SK-N-MC (cell line): Measurements from ENCODE around the gene ZCCHC2.

ENCODE experiments used
- DNase-seq: peaks from one replicate; pipeline ENCODE4 v3.0.0-alpha.2; 2011; ENCODE audit warnings: low read depth, low spot score
- H3K27ac ChIP-seq: fragments of 200-600 bp; sonication (generic); 2 replicates; pipeline ENCODE4 v1.5.1; 2016; ENCODE audit warnings: mixed run types
- H3K36me3 ChIP-seq: fragments of 200-600 bp; sonication (generic); 2 replicates; pipeline ENCODE4 v1.6.1; 2017; ENCODE audit warnings: antibody characterized with exemption, low read length, mixed read lengths; ENCODE audit not compliant: insufficient read depth
- H3K4me3 ChIP-seq: fragments of 200-600 bp; sonication (generic); 2 replicates; pipeline ENCODE4 v1.5.1; 2016
- H3K9ac ChIP-seq: fragments of 200-600 bp; sonication (generic); 2 replicates; pipeline ENCODE4 v1.8.0; 2017; ENCODE audit warnings: mixed run types, mixed read lengths; ENCODE audit not compliant: insufficient read length
- H3K9me3 ChIP-seq: fragments of 200-600 bp; sonication (generic); 2 replicates; pipeline ENCODE4 v1.6.1; 2017; ENCODE audit warnings: low read depth, mild to moderate bottlenecking, antibody characterized with exemption, low read length, moderate library complexity, mixed read lengths
- EZH2 ChIP-seq: fragments of 200-600 bp; sonication (generic); IDR thresholded peaks from one replicate; pipeline ENCODE4 v1.6.1; 2017; ENCODE audit warnings: antibody characterized with exemption
- FOXP2 ChIP-seq: optimal IDR thresholded peaks from 2 replicates; pipeline ENCODE3; 2011; ENCODE audit warnings: mild to moderate bottlenecking, moderate library complexity; ENCODE audit not compliant: insufficient read depth; ENCODE audit errors: extremely low read length, control extremely low read depth
- POLR2AphosphoS5 ChIP-seq: IDR thresholded peaks from 2 replicates; pipeline ENCODE4 v1.6.1; 2012; ENCODE audit warnings: mild to moderate bottlenecking, low read depth, low read length, borderline replicate concordance

The ZCCHC2 gene

DNA sequence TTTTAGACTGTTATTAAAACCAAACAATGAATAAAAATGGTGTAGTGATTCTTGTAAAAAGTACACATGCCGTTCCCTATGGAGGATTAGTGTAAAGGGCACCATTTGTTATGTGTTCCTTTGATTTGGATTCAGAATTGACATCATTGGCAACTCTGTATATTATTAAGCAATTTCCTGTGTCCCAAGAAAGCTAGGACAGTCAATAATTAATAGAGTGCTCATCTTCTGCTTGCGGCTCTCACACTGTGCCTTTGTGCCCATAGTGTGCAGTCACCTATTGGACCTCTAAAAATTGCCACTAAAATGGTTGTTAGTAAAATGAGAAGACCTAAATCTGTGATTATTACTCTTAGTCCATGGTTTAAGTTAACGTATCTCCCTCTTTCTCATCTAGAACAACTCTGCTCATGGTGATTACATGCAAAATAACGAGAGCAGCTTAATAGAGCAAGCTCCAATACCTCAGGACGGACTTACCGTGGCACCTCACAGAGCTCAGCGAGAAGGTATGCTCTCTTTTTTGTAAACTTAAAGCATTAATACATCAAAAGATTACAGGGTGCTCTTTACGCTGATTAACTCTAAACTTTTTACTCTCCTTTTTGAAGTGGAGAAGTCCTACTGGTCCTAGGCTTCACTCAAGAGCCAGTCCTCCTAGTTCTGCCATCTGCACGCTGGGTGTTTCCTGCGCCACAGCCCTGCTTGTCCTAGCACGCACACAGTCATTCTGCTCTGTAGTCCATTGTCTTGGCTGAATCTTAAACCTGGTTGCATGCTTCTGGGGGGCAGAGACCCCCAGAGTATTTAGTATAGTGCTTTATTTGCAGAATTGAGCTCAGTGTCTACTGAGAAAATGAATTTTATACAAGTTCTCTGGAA, 16.7 kb downstream of the ZCCHC2 start:
- Histone ChIP-seq H3K36me3 (peaks cover 14% of the 10 kb centered on the region), H3K9ac (no peak overlapping the region), H3K9me3 (no peaks in the 10 kb centered on the region), H3K4me3 (no peak overlapping the region), H3K27ac (no peak overlapping the region)
- DNase-seq: no peak
- TF ChIP-seq EZH2 (no peak), POLR2AphosphoS5 (no peak), FOXP2 (no peak)

DNA sequence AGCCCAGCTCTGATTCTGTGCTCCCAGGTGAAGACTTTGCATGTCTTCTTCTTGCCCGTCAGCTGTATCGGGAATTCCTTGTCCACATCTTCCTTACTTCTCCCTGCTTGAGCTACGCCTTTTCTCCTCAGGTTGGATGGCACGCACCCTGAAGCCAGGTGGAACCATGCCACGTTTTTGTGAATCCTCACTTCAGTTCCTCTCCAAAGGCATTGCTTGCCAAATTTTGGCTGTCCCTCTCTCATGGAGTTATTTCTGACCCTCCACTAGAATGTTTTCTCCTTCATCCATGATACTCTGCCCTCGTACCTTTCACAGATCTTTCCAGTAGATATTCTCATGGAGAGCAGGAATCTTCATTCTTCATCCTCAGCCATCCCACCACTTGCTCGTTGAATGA, 20.2 kb downstream of the ZCCHC2 start:
- Histone ChIP-seq H3K36me3 (peaks cover 14% of the 10 kb centered on the region), H3K9me3 (no peaks in the 10 kb centered on the region)
- TF ChIP-seq POLR2AphosphoS5 (no peak), FOXP2 (no peak)

DNA sequence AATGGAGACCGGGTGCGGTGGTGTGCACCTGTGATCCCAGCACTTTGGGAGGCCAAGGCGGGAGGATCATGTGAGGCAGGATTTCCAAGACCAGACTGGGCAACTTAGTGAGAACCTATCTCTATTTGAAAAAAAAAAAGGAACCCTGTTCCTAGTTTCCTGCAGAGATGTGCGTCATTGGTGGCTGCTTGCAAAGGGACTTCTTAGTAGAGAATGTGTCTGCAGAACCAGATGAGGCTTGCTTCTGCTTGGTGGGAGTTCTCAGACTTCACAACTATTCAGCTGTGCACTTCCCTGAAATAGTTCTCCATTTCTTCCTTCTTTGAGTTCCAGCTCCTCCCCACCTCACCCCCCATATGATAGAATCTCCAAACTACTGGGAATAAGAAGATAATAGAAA, 22.3 kb downstream of the ZCCHC2 start:
- H3K27ac ChIP-seq: no peak overlapping the region
- H3K9ac ChIP-seq: no peak overlapping the region
- DNase-seq: no peak
- H3K4me3 ChIP-seq: no peak overlapping the region
- H3K36me3 ChIP-seq: peaks cover 14% of the 10 kb centered on the region
- no peaks in the 10 kb centered on the region for H3K9me3 ChIP-seq
- TF ChIP-seq FOXP2 (no peak), POLR2AphosphoS5 (no peak), EZH2 (no peak)

More for the DNA sequence above, 20.2 kb downstream of the ZCCHC2 start:
- no peak overlapping the region for H3K4me3 ChIP-seq
- no peak overlapping the region for H3K27ac ChIP-seq
- no peak overlapping the region for H3K9ac ChIP-seq
- DNase-seq: no peak

DNA sequence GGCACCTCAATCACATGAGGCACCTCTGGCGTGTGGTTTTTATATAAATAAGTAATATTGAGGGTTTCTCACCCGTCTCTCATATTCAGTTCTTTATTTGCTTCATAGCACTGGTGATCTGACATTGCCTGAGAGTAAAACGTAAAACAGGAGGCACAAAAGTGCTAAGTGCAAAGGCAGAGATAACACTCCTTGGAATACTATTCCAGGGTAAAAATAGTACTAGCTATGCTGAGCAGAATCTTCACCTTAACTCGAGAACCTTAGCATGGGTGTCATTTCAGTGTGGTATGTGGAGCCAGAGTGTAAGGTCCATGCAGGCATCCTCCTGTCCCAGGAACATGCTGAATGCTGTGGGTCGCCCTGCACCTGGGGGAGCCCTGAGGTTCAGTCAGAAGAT, 26.9 kb downstream of the ZCCHC2 start:
- Histone ChIP-seq H3K4me3 (no peak overlapping the region), H3K27ac (no peak overlapping the region), H3K36me3 (peaks cover 17% of the 10 kb centered on the region; the same call in 1 of the 2 replicates), H3K9ac (no peak overlapping the region), H3K9me3 (no peaks in the 10 kb centered on the region)
- no peak for DNase-seq
- no peak for TF ChIP-seq POLR2AphosphoS5
- no peak for TF ChIP-seq EZH2
- no peak for TF ChIP-seq FOXP2

DNA sequence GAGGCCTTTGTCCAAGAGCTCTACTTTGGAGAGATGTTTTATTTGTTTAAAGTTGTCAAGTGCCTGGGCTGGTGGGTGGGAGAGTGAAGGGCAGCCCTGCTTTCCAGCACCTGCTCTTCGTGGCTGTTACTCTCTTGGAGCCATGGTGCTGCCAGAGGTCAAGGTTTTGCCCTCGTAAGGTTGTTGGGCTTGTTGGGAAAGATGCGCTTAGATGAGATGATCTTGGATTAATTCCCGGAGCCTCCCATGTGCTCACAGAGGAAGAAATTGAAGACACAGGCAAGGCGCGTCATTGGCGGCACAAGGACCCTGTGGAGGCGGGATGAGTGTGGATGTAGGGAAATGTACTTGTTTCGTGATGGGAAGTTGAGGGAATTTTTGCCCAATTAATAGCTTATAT, 27.9 kb downstream of the ZCCHC2 start:
- H3K9me3 ChIP-seq: no peaks in the 10 kb centered on the region
- no peak overlapping the region for H3K9ac ChIP-seq
- no peak overlapping the region for H3K27ac ChIP-seq
- no peak overlapping the region for H3K4me3 ChIP-seq
- no peak for DNase-seq
- no peak for TF ChIP-seq EZH2
- no peak for TF ChIP-seq POLR2AphosphoS5
- TF ChIP-seq FOXP2: no peak
- H3K36me3 ChIP-seq: peaks cover 17% of the 10 kb centered on the region; the same call in 1 of the 2 replicates

DNA sequence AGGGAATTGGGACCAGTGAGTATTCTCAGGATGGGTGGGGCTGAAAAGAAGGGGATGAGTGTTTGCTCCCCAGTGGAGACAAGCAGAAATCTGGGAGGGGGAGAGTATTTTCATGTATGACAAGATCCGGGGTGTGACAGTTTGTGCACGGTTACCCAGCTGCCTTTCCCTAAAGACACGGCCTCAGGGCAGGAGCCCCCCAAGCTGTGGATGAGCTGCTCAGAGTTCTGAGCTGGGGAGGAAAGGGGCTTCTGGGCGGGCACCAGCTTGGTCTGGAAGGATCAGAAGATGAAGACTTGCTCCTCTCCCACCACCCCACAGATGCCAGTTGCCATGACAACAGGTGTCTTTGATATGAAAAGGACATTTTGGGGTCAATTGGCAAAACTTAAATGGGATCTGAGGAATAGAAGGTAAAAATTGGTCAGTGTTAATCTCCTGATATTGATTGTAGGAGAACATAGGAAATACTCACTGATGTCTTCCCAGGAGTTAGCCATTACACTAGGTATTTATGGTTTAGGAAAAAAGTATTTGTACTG, 29.2 kb downstream of the ZCCHC2 start:
- Histone ChIP-seq H3K9me3 (no peaks in the 10 kb centered on the region), H3K4me3 (no peak overlapping the region), H3K27ac (no peak overlapping the region), H3K9ac (no peak overlapping the region), H3K36me3 (peaks cover 28% of the 10 kb centered on the region)
- no peak for TF ChIP-seq EZH2
- no peak for TF ChIP-seq FOXP2
- no peak for TF ChIP-seq POLR2AphosphoS5
- no peak for DNase-seq

DNA sequence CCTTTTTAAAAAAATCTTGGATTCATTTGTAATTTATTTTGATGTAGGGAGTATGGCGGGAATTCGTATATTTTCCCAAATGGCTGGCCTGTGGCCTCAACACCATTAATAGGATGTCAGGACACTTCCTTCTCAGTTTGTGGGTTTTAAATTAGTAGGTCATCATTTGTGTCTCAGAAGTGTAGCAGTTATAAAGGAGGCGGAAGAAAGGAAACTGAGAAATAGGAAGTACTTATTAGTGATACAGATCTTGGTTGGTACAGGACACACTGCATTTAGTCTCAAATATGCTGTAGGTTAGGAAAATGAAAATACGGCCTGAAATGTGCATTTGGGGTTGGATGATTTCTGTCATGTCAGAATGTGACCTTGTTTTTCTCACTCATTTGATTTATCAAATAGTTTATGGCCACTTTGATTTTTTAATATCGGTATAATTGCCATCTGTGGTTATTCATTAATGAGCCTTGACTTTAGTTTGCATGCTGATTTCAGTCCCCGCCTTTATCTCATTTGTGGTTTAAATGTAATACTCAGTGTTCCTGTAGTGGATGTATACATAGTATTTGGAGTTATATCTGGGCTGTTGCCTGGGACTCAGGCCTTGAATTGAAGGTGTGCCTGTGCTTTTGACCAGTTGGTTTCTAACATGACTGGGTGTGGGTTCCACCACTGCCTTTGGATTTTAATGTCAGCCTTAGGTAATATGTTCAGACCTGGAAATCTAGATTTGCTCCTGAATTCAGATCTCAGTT, 31.4 kb downstream of the ZCCHC2 start:
- Histone ChIP-seq H3K9ac (no peak overlapping the region), H3K9me3 (no peaks in the 10 kb centered on the region), H3K4me3 (no peak overlapping the region), H3K27ac (no peak overlapping the region), H3K36me3 (peaks cover 45% of the 10 kb centered on the region)
- no peak for DNase-seq
- TF ChIP-seq FOXP2: no peak
- TF ChIP-seq EZH2: no peak
- no peak for TF ChIP-seq POLR2AphosphoS5

DNA sequence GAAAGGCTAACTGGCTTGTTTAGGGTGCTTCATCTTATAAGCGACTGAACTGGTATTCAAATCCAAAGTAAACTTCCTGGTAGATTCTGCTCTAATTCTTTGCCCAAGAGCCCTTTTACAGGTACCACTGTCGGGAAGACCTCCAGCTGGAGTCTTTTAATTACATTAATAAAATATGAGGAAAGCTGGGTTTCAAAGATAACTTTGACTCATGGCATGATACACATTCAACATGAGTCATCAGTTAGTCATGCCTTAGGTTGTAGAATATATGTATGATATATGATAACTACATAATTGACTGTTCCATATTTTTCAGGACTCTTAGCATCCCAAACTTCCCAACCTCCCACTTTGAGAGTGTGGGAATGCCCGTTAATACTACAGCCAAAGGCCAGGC, 32.3 kb downstream of the ZCCHC2 start:
- DNase-seq: no peak
- Histone ChIP-seq H3K27ac (no peak overlapping the region), H3K9ac (no peak overlapping the region), H3K36me3 (peaks cover 44% of the 10 kb centered on the region), H3K4me3 (no peak overlapping the region), H3K9me3 (no peaks in the 10 kb centered on the region)
- TF ChIP-seq EZH2 (no peak), FOXP2 (no peak), POLR2AphosphoS5 (no peak)

DNA sequence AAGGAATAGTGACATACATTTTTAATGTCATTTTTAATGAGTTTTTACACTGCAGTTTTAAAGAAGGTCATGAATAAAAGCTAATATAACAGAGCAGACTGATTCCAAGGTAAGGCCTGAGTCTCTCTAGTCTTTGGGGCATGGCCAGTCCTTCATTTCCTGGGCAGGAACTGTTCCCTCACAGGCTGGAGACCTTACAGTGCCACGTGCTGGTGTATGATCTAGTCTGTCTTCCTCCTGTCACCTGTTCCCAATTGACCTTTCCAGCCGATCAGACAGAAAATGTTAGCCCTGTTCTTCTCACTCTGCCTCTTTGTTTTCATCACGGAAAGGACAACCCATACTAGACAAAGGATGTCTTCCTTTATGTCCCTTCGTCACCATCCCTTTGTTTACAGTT, 33.6 kb downstream of the ZCCHC2 start:
- Histone ChIP-seq H3K9ac (no peak overlapping the region), H3K27ac (no peak overlapping the region), H3K36me3 (peaks cover 38% of the 10 kb centered on the region), H3K9me3 (no peaks in the 10 kb centered on the region), H3K4me3 (no peak overlapping the region)
- no peak for TF ChIP-seq FOXP2
- no peak for TF ChIP-seq POLR2AphosphoS5
- no peak for TF ChIP-seq EZH2
- no peak for DNase-seq
